Caco-2 (cell line): ENCODE measurements around the gene OSBPL1A. TPM values are rescaled to one million over a fixed set of nuclear protein-coding genes. Genes with fewer than 3 reads are reported as not detected.

ENCODE experiments used
- BruUV-seq: library from RNA; stranded (reverse); fragments of 400-500 nt; replicated peaks from 2 replicates; lab custom pipeline; 2021; lab: Mats Ljungman, UMichigan
- CTCF ChIA-PET: fragments of 300-600 bp; sonication (Branson Sonifier 250); formaldehyde crosslinking; loops from one replicate; lab custom pipeline; 2022; ENCODE audit warnings: antibody characterized with exemption; lab: Charles Lee
- POLR2A ChIA-PET: fragments of 300-600 bp; sonication (Branson Sonifier 250); formaldehyde crosslinking; loops from one replicate; lab custom pipeline; 2022; ENCODE audit warnings: antibody characterized with exemption; lab: Charles Lee
- DNase-seq, 2 experiments: peaks; one replicate each; pipeline versions ENCODE4 v3.0.0 to v3.0.0-alpha.2; 2020 to 2022
- H3K27me3 ChIP-seq: replicated peaks from 2 replicates; pipeline ENCODE4 v1.6.0; 2011; ENCODE audit warnings: low read length; ENCODE audit not compliant: control insufficient read depth, insufficient read depth
- H3K36me3 ChIP-seq: 2 replicates; pipeline ENCODE4 v1.5.1; 2011; ENCODE audit warnings: low read length; ENCODE audit not compliant: control insufficient read depth, insufficient read depth
- H3K4me1 ChIP-seq: fragments of 250-450 bp; sonication (Bioruptor Pico); 2 replicates; pipeline ENCODE4 v1.5.1; 2020; ENCODE audit warnings: mild to moderate bottlenecking
- H3K4me3 ChIP-seq: 2 replicates; pipeline ENCODE4 v1.5.1; 2011; ENCODE audit warnings: low read depth, mild to moderate bottlenecking, control low read depth, low read length
- H3K9me3 ChIP-seq: fragments of 250-450 bp; sonication (Bioruptor Pico); 2 replicates; pipeline ENCODE4 v1.5.1; 2020; ENCODE audit warnings: mild to moderate bottlenecking, moderate library complexity
- H3K27ac Mint-ChIP-seq: one replicate; pipeline ENCODE4 v1.8.0; 2022; ENCODE audit warnings: mixed read lengths; ENCODE audit not compliant: unreplicated experiment
- H3K27me3 Mint-ChIP-seq: one replicate; pipeline ENCODE4 v1.8.0; 2022; ENCODE audit warnings: mixed read lengths; ENCODE audit not compliant: insufficient read depth, unreplicated experiment
- H3K36me3 Mint-ChIP-seq: one replicate; pipeline ENCODE4 v1.8.0; 2022; ENCODE audit warnings: mild to moderate bottlenecking, mixed read lengths; ENCODE audit not compliant: insufficient read depth, unreplicated experiment
- H3K4me1 Mint-ChIP-seq: one replicate; pipeline ENCODE4 v1.8.0; 2022; ENCODE audit warnings: low read depth, mixed read lengths; ENCODE audit not compliant: unreplicated experiment
- H3K4me3 Mint-ChIP-seq: one replicate; pipeline ENCODE4 v1.8.0; 2022; ENCODE audit warnings: mild to moderate bottlenecking, moderate library complexity, mixed read lengths; ENCODE audit not compliant: unreplicated experiment
- H3K9me3 Mint-ChIP-seq: one replicate; pipeline ENCODE4 v1.8.0; 2022; ENCODE audit warnings: mixed read lengths; ENCODE audit not compliant: unreplicated experiment
- intact Hi-C: fragments of 100-400 bp; cut with micrococcal nuclease; formaldehyde crosslinking; loops from one replicate; pipeline ENCODE4 v1.10.0; 2022; ENCODE audit not compliant: unreplicated experiment
- total RNA-seq: library from RNA; stranded (reverse); gene quantifications from 2 replicates; pipeline ENCODE4 v1.2.3, GENCODE V29; 2022
- TF ChIP-seq, protein P1 (sequence below), 2 experiments: fragments of 200-600 bp in 1 of 2; IDR thresholded peaks; 1 replicate in 1 of 2; 2 replicates in 1 of 2; pipeline versions ENCODE4 v1.5.1 to v1.8.0; 2011 to 2022; ENCODE audit warnings: antibody characterized with exemption in 1 of 2, control low read depth in 1 of 2, inconsistent platforms in 1 of 2, low read depth in 1 of 2, low read length in 1 of 2, mild to moderate bottlenecking in 1 of 2, moderate library complexity in 1 of 2; ENCODE audit not compliant: insufficient read depth in 1 of 2, severe bottlenecking in 1 of 2, unreplicated experiment in 1 of 2

The OSBPL1A gene
- total RNA-seq, 1 experiment from 2014 or later: 15.7 TPM

DNA sequence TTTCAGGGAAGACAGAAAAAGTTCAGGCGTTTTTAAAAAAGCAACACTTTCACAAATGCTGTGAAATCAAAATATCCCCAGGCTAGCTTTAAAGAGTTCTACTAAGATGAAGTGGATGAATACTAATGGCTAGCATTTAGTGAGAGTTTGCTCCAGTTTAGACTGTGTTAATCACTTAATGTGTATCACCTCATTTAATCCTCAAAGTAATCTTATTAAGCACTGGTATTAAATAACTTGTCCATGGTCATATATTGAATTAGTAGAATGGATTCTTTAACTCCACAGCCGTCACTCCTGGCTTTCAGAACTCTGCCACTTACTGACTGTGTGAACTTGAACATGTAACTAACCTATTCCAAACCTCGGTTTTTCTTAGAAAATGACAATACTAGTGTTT lies 192.7 kb downstream of the OSBPL1A start:
- ChIA-PET POLR2A (interaction anchor here (0.6 kb wide), 1 partner anchor 66 kb away, joined by 3 read pairs; the partner anchor contains the start of gene CABYR), CTCF (no interaction called here)
- no TSS peak for BruUV-seq
- intact Hi-C loops: no loop called here
- Mint-ChIP-seq H3K27me3 (no peaks in the 10 kb centered on the region), H3K4me3 (no peak overlapping the region), H3K9me3 (no peaks in the 10 kb centered on the region), H3K4me1 (no peaks in the 10 kb centered on the region), H3K27ac (no peak overlapping the region), H3K36me3 (no peaks in the 10 kb centered on the region)
- no peak for DNase-seq
- Histone ChIP-seq H3K4me3 (no peak overlapping the region), H3K9me3 (no peaks in the 10 kb centered on the region), H3K36me3 (no peaks in the 10 kb centered on the region), H3K27me3 (no peaks in the 10 kb centered on the region), H3K4me1 (no peaks in the 10 kb centered on the region)
- TF ChIP-seq, protein P1, sequence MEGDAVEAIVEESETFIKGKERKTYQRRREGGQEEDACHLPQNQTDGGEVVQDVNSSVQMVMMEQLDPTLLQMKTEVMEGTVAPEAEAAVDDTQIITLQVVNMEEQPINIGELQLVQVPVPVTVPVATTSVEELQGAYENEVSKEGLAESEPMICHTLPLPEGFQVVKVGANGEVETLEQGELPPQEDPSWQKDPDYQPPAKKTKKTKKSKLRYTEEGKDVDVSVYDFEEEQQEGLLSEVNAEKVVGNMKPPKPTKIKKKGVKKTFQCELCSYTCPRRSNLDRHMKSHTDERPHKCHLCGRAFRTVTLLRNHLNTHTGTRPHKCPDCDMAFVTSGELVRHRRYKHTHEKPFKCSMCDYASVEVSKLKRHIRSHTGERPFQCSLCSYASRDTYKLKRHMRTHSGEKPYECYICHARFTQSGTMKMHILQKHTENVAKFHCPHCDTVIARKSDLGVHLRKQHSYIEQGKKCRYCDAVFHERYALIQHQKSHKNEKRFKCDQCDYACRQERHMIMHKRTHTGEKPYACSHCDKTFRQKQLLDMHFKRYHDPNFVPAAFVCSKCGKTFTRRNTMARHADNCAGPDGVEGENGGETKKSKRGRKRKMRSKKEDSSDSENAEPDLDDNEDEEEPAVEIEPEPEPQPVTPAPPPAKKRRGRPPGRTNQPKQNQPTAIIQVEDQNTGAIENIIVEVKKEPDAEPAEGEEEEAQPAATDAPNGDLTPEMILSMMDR (IDR thresholded peaks at IDR 0.05; ENCODE audit: insufficient read depth in 1 of 2, low read depth in 1 of 2, low read length in 1 of 2, severe bottlenecking in 1 of 2, unreplicated experiment in 1 of 2): no peak

DNA sequence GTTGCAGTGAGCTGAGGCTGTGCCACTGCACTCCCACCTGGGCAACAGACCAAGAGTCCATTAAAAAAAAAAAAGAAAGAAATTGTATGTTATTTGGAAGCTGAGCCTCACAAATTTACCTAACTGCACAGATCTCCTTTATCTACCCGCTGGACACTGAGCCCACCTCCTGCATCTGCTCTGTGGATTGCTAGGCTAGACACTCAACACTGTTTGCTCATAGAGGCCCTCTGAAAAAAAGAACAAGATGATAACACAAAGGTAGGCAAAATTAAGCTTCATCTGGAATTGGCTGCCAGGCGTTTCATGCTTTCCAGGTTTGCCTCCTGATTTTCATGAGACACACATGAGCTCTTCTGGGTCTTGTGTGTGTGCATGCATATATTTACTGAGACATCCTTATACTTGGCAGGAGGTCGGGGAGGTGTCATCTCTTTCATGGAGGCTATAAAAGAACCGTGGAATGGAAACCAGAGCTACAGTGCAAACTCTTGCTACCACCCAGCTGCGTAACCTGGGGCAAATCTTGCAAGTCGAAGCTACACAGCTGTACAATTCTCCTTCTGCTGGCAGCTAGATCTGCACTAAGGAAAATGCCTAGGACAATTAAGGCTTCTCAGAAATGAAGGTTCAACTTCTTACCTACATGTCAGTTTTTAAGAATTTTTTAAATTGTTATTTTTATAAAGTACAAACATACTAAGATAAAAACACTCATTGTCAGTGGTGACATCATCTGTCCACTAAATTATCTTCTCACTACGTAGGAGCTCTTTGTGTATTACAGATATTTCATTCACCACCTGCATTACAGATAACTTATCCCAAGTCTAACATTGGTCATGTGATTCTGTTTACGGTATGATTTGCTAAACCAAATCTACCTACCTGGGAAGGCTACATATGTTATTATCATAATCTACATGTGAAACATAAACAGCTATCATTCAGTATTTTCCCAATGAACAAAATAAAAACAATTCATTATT lies 195.6 kb downstream of the OSBPL1A start:
- ChIA-PET POLR2A (no interaction called here), CTCF (interaction anchor here (1.0 kb wide), 1 partner anchor 25 kb away, joined by 4 read pairs; no protein-coding TSS in a partner anchor)
- H3K4me3 Mint-ChIP-seq: no peak overlapping the region
- BruUV-seq: no TSS peak
- no peaks in the 10 kb centered on the region for H3K27me3 Mint-ChIP-seq
- DNase-seq: no peak
- no peaks in the 10 kb centered on the region for H3K36me3 ChIP-seq
- no peaks in the 10 kb centered on the region for H3K27me3 ChIP-seq
- no peaks in the 10 kb centered on the region for H3K9me3 Mint-ChIP-seq
- intact Hi-C loops: no loop called here
- H3K9me3 ChIP-seq: no peaks in the 10 kb centered on the region
- H3K4me3 ChIP-seq: no peak overlapping the region
- no peaks in the 10 kb centered on the region for H3K4me1 ChIP-seq
- H3K27ac Mint-ChIP-seq: no peak overlapping the region
- H3K4me1 Mint-ChIP-seq: no peaks in the 10 kb centered on the region
- no peaks in the 10 kb centered on the region for H3K36me3 Mint-ChIP-seq
- TF ChIP-seq, protein P1 (IDR thresholded peaks at IDR 0.05; ENCODE audit: insufficient read depth in 1 of 2, low read depth in 1 of 2, low read length in 1 of 2, severe bottlenecking in 1 of 2, unreplicated experiment in 1 of 2): no peak

DNA sequence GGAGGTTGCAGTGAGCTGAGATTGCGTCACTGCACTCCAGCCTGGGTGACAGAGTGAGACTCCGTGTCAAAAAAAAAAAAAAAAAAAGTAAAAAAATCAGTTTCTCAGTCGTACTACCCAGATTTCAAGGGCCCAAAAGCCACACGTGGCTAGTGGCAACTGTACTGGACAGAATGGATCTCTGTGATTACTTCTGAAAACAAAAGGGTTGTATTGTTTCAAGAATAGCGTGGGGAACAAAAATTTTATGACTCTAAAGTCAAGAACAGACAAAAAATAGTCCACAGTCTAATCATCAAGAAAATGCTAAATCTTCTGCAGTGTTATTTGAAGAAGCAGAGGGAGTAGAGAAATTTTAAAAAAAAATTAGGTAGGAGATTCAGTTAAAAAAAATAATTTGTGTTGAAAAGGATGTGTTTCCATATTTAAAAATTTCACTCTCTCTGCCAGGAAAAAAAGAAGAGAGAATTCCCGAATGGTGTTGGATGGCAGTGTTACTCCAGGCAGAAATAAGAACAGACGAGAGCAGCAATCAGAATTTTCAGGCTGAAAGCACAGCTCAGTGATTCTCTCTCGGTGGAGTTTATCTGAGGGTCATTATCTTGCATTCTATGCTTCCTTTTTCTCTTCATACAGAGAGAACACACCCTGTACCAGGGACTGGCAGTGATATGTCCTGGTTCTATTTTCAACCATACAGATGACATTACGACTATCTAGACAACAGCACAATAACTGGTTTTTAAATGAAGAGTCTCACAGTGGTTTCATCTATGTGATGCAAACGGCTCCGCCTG lies 196.9 kb downstream of the OSBPL1A start:
- Histone ChIP-seq H3K9me3 (no peaks in the 10 kb centered on the region), H3K27me3 (no peaks in the 10 kb centered on the region), H3K36me3 (no peaks in the 10 kb centered on the region), H3K4me3 (no peak overlapping the region), H3K4me1 (no peaks in the 10 kb centered on the region)
- ChIA-PET POLR2A (no interaction called here), CTCF (no interaction called here)
- intact Hi-C loops: no loop called here
- Mint-ChIP-seq H3K36me3 (no peaks in the 10 kb centered on the region), H3K4me1 (no peaks in the 10 kb centered on the region), H3K4me3 (no peak overlapping the region), H3K27me3 (no peaks in the 10 kb centered on the region), H3K9me3 (no peaks in the 10 kb centered on the region), H3K27ac (no peak overlapping the region)
- DNase-seq: no peak
- TF ChIP-seq, protein P1 (IDR thresholded peaks at IDR 0.05; ENCODE audit: insufficient read depth in 1 of 2, low read depth in 1 of 2, low read length in 1 of 2, severe bottlenecking in 1 of 2, unreplicated experiment in 1 of 2): no peak
- BruUV-seq: no TSS peak
